ENCODE measurements around the gene MAP2K7. TPM values are rescaled to one million over a fixed set of nuclear protein-coding genes. Genes with fewer than 3 reads are reported as not detected.

Gene MAP2K7
- total and polyA plus RNA-seq, 2 donors (not counting 1 experiment from before 2014, with no cell fraction given): 7.8 to 10.4 TPM

DNA sequence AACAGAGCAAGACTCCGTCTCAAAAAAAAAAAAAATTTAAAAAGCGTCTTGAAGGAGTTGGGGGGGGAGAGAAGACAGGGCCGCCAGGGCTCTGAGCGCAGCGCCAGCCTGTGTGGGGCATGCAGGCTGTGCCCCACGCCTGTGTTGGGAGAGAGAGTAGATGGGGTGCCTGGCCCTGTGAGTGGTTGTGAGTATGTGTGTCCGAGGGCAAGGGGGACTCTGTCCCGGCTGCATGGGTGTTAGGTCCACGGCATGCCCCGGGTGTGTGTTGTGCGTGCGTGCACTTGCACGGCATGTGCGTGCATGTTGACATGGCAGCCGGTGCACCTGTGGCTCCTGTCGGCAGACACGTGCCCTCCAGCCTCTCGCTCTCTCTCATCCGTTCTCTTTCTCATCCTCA lies 3.4 kb downstream of the MAP2K7 start:
- DNase-seq (ENCODE audit: low read depth in 2 of 2): no peak
- Histone ChIP-seq H3K36me3 (ENCODE audit: control insufficient read depth, insufficient read depth, low read length) (peaks cover 21% of the 10 kb centered on the region), H3K9me3 (ENCODE audit: control insufficient read depth, insufficient read depth, low read depth, low read length) (no peaks in the 10 kb centered on the region), H4K20me1 (ENCODE audit: control insufficient read depth, extremely low read depth, insufficient read depth, low read length) (no peaks in the 10 kb centered on the region), H3K9ac (ENCODE audit: insufficient read depth, low read length) (no peak overlapping the region), H3K79me2 (ENCODE audit: control insufficient read depth, insufficient read depth, low read length) (peaks cover 29% of the 10 kb centered on the region), H3K4me1 (ENCODE audit: control insufficient read depth, extremely low read depth, insufficient read depth, low read length) (peaks cover 6% of the 10 kb centered on the region), H3K27me3 (ENCODE audit: control insufficient read depth, insufficient read depth, low read length) (no peaks in the 10 kb centered on the region), H3K27ac (ENCODE audit: insufficient read depth, low read length) (no peak overlapping the region), H2AFZ (ENCODE audit: low read length) (no peak overlapping the region), H3K4me3 (replicated peaks in 1 of 4; ENCODE audit: control extremely low read depth in 1 of 4, insufficient read depth in 1 of 4, low read depth in 3 of 4, low read length in 4 of 4) (no peak overlapping the region), H3K4me2 (ENCODE audit: extremely low read depth, insufficient read depth, low read length) (no peak overlapping the region)
- TF ChIP-seq, protein P1, sequence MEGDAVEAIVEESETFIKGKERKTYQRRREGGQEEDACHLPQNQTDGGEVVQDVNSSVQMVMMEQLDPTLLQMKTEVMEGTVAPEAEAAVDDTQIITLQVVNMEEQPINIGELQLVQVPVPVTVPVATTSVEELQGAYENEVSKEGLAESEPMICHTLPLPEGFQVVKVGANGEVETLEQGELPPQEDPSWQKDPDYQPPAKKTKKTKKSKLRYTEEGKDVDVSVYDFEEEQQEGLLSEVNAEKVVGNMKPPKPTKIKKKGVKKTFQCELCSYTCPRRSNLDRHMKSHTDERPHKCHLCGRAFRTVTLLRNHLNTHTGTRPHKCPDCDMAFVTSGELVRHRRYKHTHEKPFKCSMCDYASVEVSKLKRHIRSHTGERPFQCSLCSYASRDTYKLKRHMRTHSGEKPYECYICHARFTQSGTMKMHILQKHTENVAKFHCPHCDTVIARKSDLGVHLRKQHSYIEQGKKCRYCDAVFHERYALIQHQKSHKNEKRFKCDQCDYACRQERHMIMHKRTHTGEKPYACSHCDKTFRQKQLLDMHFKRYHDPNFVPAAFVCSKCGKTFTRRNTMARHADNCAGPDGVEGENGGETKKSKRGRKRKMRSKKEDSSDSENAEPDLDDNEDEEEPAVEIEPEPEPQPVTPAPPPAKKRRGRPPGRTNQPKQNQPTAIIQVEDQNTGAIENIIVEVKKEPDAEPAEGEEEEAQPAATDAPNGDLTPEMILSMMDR (conservative IDR thresholded peaks at IDR 0.05 in 1 of 2, IDR thresholded peaks at IDR 0.05 in 1 of 2; ENCODE audit: low read depth in 1 of 2, low read length in 2 of 2): no peak
- no peak for TF ChIP-seq EZH2 (IDR thresholded peaks at IDR 0.05; ENCODE audit: low read length, missing control alignments)

DNA sequence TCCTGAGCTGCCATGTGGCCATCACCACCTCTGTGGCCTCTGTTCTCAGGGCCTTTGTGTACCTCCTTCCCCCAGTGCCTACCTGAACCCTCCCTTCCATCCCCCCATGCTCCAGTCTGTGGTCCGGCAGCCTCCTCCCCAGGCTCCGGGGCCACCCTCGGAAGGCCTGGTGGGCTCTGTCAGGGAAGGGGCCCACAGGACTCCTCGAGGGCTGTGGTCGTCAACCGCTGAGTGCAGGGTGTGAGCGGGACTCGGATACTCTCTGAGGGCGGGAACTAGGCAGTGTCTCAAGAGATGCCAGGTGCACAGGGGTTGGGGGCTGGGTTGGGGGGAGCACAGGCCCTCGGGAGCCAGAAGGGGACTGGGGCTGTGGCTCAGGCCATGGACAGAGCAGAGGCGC lies 3.9 kb downstream of the MAP2K7 start:
- Histone ChIP-seq H3K27me3 (ENCODE audit: control insufficient read depth, insufficient read depth, low read length) (no peaks in the 10 kb centered on the region), H3K4me3 (replicated peaks in 1 of 4; ENCODE audit: control extremely low read depth in 1 of 4, insufficient read depth in 1 of 4, low read depth in 3 of 4, low read length in 4 of 4) (no peak overlapping the region), H3K27ac (ENCODE audit: insufficient read depth, low read length) (no peak overlapping the region), H3K79me2 (ENCODE audit: control insufficient read depth, insufficient read depth, low read length) (peaks cover 29% of the 10 kb centered on the region), H3K36me3 (ENCODE audit: control insufficient read depth, insufficient read depth, low read length) (peaks cover 23% of the 10 kb centered on the region), H4K20me1 (ENCODE audit: control insufficient read depth, extremely low read depth, insufficient read depth, low read length) (no peaks in the 10 kb centered on the region), H3K9ac (ENCODE audit: insufficient read depth, low read length) (no peak overlapping the region), H3K4me1 (ENCODE audit: control insufficient read depth, extremely low read depth, insufficient read depth, low read length) (peaks cover 6% of the 10 kb centered on the region), H3K9me3 (ENCODE audit: control insufficient read depth, insufficient read depth, low read depth, low read length) (no peaks in the 10 kb centered on the region), H3K4me2 (ENCODE audit: extremely low read depth, insufficient read depth, low read length) (no peak overlapping the region), H2AFZ (ENCODE audit: low read length) (no peak overlapping the region)
- DNase-seq (ENCODE audit: low read depth in 2 of 2): no peak
- no peak for TF ChIP-seq EZH2 (IDR thresholded peaks at IDR 0.05; ENCODE audit: low read length, missing control alignments)
- TF ChIP-seq, protein P1 (conservative IDR thresholded peaks at IDR 0.05 in 1 of 2, IDR thresholded peaks at IDR 0.05 in 1 of 2; ENCODE audit: low read depth in 1 of 2, low read length in 2 of 2): no peak

DNA sequence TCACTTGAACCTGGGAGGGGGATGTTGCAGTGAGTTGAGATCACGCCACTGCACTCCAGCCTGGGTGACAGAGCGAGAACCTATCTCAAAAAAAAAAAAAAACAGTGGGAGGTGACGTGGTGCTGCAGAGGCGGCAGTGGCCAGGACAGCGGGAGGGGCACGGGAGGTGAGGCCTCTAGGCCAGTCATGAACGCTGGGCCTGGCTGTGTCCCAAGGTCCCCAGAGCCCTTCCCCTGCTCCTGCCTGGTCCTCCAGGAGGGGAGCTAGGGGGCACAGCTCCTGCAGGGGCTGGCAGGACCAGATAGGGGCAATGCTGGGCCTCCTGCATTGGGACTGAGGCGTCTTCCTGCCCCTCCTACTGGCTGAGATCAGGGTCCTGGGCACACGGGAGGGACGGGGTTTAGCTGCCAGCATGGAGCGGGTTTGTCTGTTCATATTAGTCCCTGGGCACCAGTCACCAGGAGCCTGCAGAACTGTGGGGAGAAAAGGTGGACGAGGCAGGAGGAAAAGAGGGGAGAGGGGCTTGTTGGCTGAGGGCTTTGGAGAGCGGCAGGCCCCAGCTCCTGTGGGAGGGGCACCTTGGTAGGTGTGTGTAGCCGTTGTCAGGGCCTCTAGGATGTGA lies 4.5 kb downstream of the MAP2K7 start:
- peaks cover 6% of the 10 kb centered on the region for H3K4me1 ChIP-seq (ENCODE audit: control insufficient read depth, extremely low read depth, insufficient read depth, low read length)
- H2AFZ ChIP-seq (ENCODE audit: low read length): no peak overlapping the region
- peaks cover 24% of the 10 kb centered on the region for H3K36me3 ChIP-seq (ENCODE audit: control insufficient read depth, insufficient read depth, low read length)
- no peaks in the 10 kb centered on the region for H3K9me3 ChIP-seq (ENCODE audit: control insufficient read depth, insufficient read depth, low read depth, low read length)
- no peak overlapping the region for H3K27ac ChIP-seq (ENCODE audit: insufficient read depth, low read length)
- TF ChIP-seq EZH2 (IDR thresholded peaks at IDR 0.05; ENCODE audit: low read length, missing control alignments): no peak
- TF ChIP-seq, protein P1 (conservative IDR thresholded peaks at IDR 0.05 in 1 of 2, IDR thresholded peaks at IDR 0.05 in 1 of 2; ENCODE audit: low read depth in 1 of 2, low read length in 2 of 2): no peak
- peaks cover 29% of the 10 kb centered on the region for H3K79me2 ChIP-seq (ENCODE audit: control insufficient read depth, insufficient read depth, low read length)
- no peak overlapping the region for H3K4me3 ChIP-seq (replicated peaks in 1 of 4; ENCODE audit: control extremely low read depth in 1 of 4, insufficient read depth in 1 of 4, low read depth in 3 of 4, low read length in 4 of 4)
- H3K9ac ChIP-seq (ENCODE audit: insufficient read depth, low read length): no peak overlapping the region
- no peak for DNase-seq (ENCODE audit: low read depth in 2 of 2)
- H4K20me1 ChIP-seq (ENCODE audit: control insufficient read depth, extremely low read depth, insufficient read depth, low read length): no peaks in the 10 kb centered on the region
- no peaks in the 10 kb centered on the region for H3K27me3 ChIP-seq (ENCODE audit: control insufficient read depth, insufficient read depth, low read length)
- no peak overlapping the region for H3K4me2 ChIP-seq (ENCODE audit: extremely low read depth, insufficient read depth, low read length)

Data from fibroblast of lung (primary cell).